GM10248 (cell line): ENCODE results near the gene TAAR6.

Experiments used
- CTCF ChIA-PET: fragments of 300-600 bp; sonication (Branson Sonifier 250); formaldehyde crosslinking; extraction: SDS; loops from one replicate; lab custom pipeline; 2021; ENCODE audit warnings: antibody characterized with exemption; lab: Yijun Ruan, JAX
- POLR2A ChIA-PET: fragments of 350-650 bp; sonication (Branson Sonifier 250); formaldehyde crosslinking; extraction: SDS; loops from one replicate; lab custom pipeline; 2020; ENCODE audit warnings: antibody characterized with exemption; lab: Yijun Ruan, JAX
- DNase-seq: peaks from one replicate; pipeline ENCODE4 v3.0.0; 2012; ENCODE audit errors: extremely low spot score
- CTCF ChIP-seq: IDR thresholded peaks from 2 replicates; pipeline ENCODE4 v1.5.1; 2012; ENCODE audit warnings: mild to moderate bottlenecking, low read depth; ENCODE audit errors: extremely low read depth, missing control alignments, control extremely low read depth

TAAR6 gene

GRCh38 chr6:132571774-132572173 lies 1.7 kb downstream of the TAAR6 start:
- no peak for TF ChIP-seq CTCF
- CTCF ChIA-PET, result interaction anchor here (1.0 kb wide), 1 partner anchor 8 kb away, joined by 3 read pairs; no protein-coding TSS in a partner anchor
- POLR2A ChIA-PET, result no interaction called here
- DNase-seq, result no peak

GRCh38 chr6:132584698-132585097 lies 14.6 kb downstream of the TAAR6 start:
- DNase-seq, result no peak
- no peak for TF ChIP-seq CTCF
- ChIA-PET POLR2A (no interaction called here), CTCF (no interaction called here)

- TF ChIP-seq CTCF, result no peak
- ChIA-PET POLR2A (no interaction called here), CTCF (no interaction called here)
- DNase-seq, result no peak
These were observed 17.3 kb downstream of the TAAR6 start for GRCh38 chr6:132587424-132587823.

GRCh38 chr6:132589454-132589853 lies 19.3 kb downstream of the TAAR6 start, which contains the start of gene TAAR5:
Gene TAAR5 (minus strand): TSS chr6:132589741. CDS start chr6:132589686, 55 bp downstream.
- ChIA-PET POLR2A (no interaction called here), CTCF (no interaction called here)
- DNase-seq, result no peak
- no peak for TF ChIP-seq CTCF

- DNase-seq, result no peak
- ChIA-PET CTCF (no interaction called here), POLR2A (no interaction called here)
- TF ChIP-seq CTCF, result no peak
These were observed 20.2 kb downstream of the TAAR6 start for GRCh38 chr6:132590362-132590761.

- ChIA-PET CTCF (no interaction called here), POLR2A (no interaction called here)
- no peak for TF ChIP-seq CTCF
- DNase-seq, result no peak
These were observed 22.7 kb downstream of the TAAR6 start for GRCh38 chr6:132592855-132593254.

GRCh38 chr6:132596201-132596600 lies 26.1 kb downstream of the TAAR6 start:
- no peak for TF ChIP-seq CTCF
- CTCF ChIA-PET, result interaction anchor here (0.7 to 1.8 kb wide), 5 partner anchors 8 to 105 kb away, joined by 3 to 4 read pairs (median 3); no protein-coding TSS in a partner anchor
- no peak for DNase-seq
- POLR2A ChIA-PET, result no interaction called here
